ENCODE measurements around the gene SH3GL3.

Gene SH3GL3

GRCh38 chr15:83665480-83665879 lies 218.3 kb downstream of the SH3GL3 start:
- DNase-seq (ENCODE audit: low read depth, low spot score), result no peak
